HG02938 (cell line): ENCODE results near the gene DOCK1.

Experiments
- ATAC-seq: cut with Tn5 transposase; IDR thresholded peaks from one replicate; pipeline ENCODE4 v1.9.1; 2021; ENCODE audit warnings: mild to moderate bottlenecking, moderate library complexity; ENCODE audit not compliant: unreplicated experiment

The DOCK1 gene

GRCh38 chr10:126949161-126949503 lies 43.9 kb downstream of the DOCK1 start:
- no peak for ATAC-seq

DNA sequence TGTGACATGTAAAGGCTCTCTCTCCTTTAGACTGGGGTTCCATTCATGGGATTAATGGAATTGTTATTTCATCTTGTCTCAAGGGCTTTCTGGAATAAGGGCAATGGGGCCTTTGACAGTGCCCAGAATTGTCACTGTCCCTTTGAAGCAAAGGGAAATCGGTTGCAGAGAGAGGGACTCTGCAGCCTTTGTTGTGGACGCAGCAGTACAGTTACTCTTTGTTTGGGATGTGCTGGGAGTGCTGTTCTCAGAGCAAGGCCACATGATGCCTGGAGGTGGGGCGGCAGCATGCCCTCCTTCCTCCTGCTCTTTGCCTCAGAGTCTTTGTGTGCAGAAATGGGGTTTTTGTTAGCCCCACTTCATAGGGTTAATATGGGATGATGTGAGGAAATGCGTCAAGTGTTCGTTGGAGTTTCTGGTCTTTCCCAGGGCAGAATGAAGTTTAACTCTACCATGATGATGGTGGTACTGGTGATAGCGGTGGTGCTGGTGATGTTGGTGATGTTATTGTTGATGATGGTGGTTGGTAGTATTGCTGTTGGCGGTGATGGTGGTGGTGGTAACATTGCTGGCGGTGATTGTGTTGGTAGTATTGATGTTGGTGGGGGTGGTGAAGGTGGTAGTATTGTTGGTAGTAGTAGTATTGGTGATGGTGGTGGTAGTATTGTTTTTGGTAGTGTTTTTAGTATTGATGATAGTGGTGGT lies 45.3 kb downstream of the DOCK1 start:
- ATAC-seq = no peak

- no peak for ATAC-seq
Measured at GRCh38 chr10:126953886-126954285, 48.7 kb downstream of the DOCK1 start.

DNA sequence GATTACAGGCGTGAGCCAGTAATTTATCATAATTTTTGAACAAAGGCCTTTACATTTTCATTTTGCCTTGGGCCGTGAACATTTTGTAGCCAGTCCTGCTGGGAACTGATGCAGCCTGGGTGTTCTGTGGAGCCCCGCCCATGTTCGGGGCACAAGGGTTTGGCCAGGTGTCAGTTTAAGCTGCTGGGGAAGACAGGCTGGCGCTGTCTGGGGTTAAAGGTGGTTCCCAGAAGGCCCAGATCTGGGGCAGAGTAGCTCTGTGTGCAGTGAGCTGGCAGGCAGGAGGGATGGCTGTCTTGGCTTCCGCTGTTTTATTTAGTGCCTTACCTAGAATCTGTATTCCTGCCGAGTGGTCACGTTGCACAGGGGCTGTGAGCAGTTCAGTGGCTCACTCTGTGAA lies 50.2 kb downstream of the DOCK1 start:
- ATAC-seq = no peak

DNA sequence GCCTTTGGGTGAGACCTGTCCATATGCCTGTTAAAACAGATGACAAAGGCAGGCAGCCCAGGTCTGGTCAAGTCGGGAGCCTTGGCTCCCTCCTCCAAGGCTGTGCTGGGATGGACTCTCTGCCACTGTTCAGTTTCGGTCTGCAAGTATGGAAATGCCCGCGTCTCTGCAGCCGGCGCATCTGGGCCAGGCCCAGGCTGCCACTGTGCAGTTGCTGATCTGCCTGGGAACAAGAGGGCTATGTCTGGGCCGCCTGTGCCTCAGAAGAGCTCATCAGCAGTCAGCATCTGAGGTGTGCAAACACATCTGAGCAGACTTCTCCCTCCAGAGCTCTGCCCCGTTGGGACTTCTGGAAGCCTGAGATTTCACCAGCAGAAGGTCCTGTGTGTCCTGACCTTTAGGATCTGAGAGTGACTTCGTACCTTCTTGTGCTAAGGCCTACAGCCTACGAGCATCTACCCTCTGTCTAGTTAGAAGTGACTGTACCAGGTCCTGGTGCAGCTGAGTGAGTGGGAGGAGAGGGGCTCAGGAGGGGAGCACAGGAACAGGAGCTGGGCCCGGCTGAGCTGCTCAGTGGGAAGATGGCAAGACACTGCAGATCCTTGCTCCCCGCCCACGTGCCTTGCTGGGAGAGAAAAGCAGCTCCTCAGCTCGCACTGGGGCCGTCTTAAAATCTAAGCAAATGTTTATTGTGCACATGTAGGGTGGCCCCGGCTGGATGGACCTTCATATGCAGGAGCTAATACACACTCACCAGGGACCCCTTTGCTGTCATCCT lies 50.9 kb downstream of the DOCK1 start:
- ATAC-seq = no peak

DNA sequence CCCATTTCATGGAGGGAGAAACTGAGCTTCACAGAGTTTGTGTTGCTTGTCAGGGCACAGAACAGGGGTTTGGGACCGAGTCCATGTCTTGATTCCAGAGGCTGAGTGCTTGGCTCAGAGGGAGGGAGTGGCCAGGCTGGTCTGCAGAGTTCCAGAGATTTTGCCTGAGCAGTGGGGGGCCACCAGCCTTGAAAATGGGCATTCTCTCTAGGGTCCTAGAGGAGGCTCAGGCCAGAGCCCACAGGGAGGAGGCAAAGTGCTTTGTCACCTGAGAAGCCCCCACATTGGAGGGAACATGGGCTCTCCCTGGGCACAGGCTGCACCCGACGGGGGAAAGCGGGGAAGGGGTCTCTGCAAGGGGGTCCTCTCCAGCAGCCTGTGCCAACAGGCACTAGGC lies 51.5 kb downstream of the DOCK1 start:
- ATAC-seq = no peak

- no peak for ATAC-seq
Measured at GRCh38 chr10:126957111-126957510, 51.9 kb downstream of the DOCK1 start.

DNA sequence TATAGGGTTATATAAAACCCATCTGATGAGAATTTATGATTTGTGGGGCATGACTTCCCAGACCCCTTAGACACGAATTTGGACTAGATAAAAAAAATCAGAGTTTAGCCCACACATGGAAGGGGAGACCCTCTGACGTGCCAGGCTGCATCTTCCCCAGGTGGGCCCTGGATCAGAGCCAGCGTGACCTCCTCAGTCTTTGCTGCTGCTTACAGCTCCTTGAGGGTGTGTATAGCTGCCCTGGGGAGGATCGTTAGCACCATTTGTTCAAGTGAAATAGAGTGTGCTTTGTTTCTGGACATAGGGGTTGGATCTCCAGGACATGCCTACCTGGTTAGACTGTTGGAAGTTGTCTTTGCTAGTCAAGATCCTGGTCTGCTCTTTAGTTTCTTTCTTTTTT lies 54.2 kb downstream of the DOCK1 start:
- no peak for ATAC-seq

DNA sequence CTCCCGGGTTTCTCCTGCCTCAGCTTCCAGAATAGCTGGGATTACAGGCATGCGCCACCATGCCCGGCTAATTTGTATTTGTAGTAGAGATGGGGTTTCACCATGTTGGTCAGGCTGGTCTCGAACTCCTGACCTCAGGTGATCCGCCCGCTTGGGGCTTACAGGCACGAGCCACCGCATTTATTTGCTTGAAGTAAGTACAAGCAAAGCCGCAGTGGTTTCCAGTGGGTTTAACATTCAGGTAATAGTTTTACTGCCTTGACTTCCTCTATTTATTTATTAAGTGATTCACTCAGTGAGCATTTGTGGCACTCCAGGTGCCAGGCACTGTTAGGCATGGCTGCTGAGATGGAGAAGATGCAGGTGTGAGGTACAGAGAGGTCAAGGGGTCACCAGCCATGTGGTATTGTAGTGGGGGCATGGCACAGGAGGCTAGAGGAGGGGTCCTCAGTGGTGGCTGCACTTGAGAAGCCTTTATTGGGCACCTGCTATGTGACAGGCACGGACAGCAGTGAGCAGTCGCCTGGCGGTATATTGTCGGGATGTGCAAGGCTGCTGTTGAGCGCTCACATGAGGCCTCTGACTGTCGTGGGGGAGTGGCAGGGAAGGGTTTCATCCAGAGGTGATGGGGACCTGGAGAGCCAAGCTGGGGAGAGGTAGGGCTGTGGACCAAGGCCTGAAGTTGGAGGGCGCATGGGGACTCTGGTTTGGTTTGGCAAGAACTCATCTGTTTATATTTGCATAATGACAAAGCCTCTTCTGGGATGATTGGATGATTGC lies 54.9 kb downstream of the DOCK1 start:
- no peak for ATAC-seq

- ATAC-seq = no peak
Measured at GRCh38 chr10:126963354-126963753, 58.1 kb downstream of the DOCK1 start.

GRCh38 chr10:126964190-126964589 lies 59.0 kb downstream of the DOCK1 start:
- ATAC-seq = no peak

GRCh38 chr10:126966938-126967337 lies 61.7 kb downstream of the DOCK1 start:
- no peak for ATAC-seq

GRCh38 chr10:126969310-126969709 lies 64.1 kb downstream of the DOCK1 start:
- ATAC-seq = no peak

DNA sequence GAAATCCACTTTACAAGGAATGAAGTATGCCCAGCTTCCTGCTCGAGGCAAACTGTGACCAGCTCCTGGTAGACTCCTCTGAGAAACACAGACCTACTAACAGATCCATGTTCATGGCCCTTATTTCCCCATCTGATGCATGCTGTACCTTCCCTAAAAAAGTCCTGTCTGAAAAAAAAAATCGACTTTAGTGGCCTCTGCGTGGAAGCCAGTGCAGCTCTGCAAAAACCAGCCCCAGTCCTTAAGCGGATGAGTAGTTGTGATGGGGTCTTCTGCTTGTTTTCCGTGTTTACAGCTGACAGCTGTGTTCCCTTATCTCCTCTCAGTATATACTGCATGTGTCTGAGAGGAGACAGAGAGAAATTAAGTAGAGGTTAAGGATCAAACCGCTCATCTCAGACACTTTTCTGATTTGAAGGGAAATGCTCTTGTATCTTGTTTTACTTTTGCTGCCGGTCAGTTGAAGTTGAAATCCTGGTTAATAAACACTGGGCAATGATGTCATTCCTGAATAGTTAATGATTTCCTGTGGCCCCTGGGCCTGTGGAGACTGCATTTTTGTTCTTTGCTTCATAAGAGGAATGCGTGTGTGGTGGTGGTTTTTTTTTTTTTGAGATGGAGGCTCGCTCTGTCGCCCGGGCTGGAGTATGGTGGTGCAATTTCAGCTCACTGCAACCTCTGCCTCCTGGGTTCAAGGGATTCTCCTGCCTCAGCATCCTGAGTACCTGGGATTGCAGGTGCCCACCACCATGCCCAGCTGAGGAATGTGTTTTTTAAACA lies 67.6 kb downstream of the DOCK1 start:
- ATAC-seq = no peak

DNA sequence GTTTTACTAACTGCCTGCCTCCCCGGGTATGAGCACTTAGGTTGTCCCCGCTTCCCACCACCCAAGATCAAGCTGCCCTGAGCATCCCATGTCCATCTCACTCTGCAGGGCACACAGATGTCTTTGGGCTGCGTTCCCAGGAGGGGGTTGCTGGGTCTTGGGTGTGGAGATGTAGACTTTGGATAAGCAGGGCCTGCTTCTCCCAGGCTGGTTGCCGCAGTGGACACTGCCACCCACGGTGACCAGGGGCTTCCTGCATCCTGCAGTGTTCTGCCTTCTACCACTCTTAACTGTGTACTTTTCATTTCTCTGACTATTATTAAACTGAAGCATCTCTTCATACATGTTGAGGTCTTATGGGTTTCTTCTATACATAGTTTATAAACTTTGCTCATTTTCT lies 70.0 kb downstream of the DOCK1 start:
- no peak for ATAC-seq

DNA sequence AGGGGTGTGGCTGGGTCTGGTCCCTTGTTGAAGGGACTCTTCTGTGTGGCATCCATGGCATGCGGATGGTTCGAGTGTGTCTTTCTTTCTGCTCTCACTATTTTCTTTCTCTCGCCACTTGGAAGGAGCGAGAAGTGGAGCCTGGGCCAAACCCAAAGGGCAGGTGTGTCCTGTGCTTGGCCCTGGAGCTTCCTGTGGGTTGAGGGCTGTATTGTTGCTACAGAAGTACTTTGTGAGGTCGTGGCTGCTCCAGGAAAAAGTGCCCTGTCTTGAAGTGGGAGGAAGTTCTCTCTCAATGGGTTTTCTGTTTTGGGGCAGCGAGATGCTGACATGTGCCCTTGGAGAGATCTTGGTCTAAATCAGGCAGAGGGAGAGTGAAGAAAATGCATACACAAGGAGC lies 72.0 kb downstream of the DOCK1 start:
- no peak for ATAC-seq

DNA sequence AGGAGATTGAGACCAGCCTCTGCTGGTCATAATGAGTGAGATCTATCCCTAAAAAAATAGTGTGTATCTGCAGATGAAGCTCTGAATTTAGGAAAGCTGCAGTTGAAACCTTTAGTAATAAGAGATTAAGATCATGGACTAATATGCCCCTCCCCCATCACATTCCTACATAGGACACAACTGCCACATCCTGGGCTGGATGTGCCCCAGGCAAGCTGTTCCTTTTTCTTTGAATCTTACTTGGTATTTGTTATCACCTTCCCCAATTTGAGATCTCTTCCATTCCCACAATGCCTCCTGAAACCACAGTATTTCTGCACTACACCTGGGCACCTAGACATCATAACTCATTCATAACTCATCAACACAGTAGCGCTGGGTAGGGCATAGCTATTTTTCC lies 74.1 kb downstream of the DOCK1 start:
- ATAC-seq = no peak

- ATAC-seq = no peak
Measured at GRCh38 chr10:126993208-126993607, 88.0 kb downstream of the DOCK1 start.

GRCh38 chr10:126997801-126998590 lies 92.8 kb downstream of the DOCK1 start:
- ATAC-seq = no peak

GRCh38 chr10:127000598-127000997 lies 95.4 kb downstream of the DOCK1 start:
- ATAC-seq = no peak
